Activated naive CD8-positive, alpha-beta T cell treated with anti-CD3 and anti-CD28 coated beads, Interleukin-2, amount 10 ng/mL, durations not matched to agents 7 days and 5 days (primary cell): ENCODE measurements around the gene PSMD3. TPM values are rescaled to one million over a fixed set of nuclear protein-coding genes. Genes with fewer than 3 reads are reported as not detected.

Source experiments
- ATAC-seq: fragments of 150-1000 bp; cut with Tn5 transposase; one replicate; pipeline ENCODE4 v1.10.0; 2021; ENCODE audit warnings: low read depth, moderate library complexity
- POLR2A ChIA-PET: fragments of 350-600 bp; sonication (Branson Sonifier 250); formaldehyde crosslinking; loops from one replicate; lab custom pipeline; 2021; ENCODE audit warnings: antibody characterized with exemption; lab: Charles Lee
- DNase-seq: peaks from one replicate; pipeline ENCODE4 v3.0.0; 2021
- H3K27ac Mint-ChIP-seq: one replicate; pipeline ENCODE4 v1.8.0; 2022; ENCODE audit warnings: mild to moderate bottlenecking, mixed read lengths
- H3K27me3 Mint-ChIP-seq: one replicate; pipeline ENCODE4 v1.8.0; 2022; ENCODE audit warnings: mild to moderate bottlenecking, moderate library complexity, mixed read lengths
- H3K36me3 Mint-ChIP-seq: one replicate; pipeline ENCODE4 v1.8.0; 2021; ENCODE audit warnings: mild to moderate bottlenecking, mixed read lengths
- H3K4me1 Mint-ChIP-seq: one replicate; pipeline ENCODE4 v1.8.0; 2021; ENCODE audit warnings: mixed read lengths
- H3K4me3 Mint-ChIP-seq: one replicate; pipeline ENCODE4 v1.8.0; 2022; ENCODE audit warnings: mild to moderate bottlenecking, moderate library complexity, mixed read lengths
- H3K9me3 Mint-ChIP-seq: one replicate; pipeline ENCODE4 v1.8.0; 2021; ENCODE audit warnings: mixed read lengths
- total RNA-seq, 2 experiments: library from RNA; stranded (reverse); gene quantifications; one replicate each; pipeline ENCODE4 v1.2.3, GENCODE V29; 2021

Gene PSMD3
- total RNA-seq, 2 experiments from 2014 or later = 82.5 to 87.9 TPM

- ATAC-seq (no peak), DNase-seq (no peak)
- H3K27me3 Mint-ChIP-seq = no peaks in the 10 kb centered on the region
- H3K27ac Mint-ChIP-seq = peak overlapping the region; percentile 49
- H3K4me1 Mint-ChIP-seq = peaks cover 16% of the 10 kb centered on the region
- H3K4me3 Mint-ChIP-seq = no peak overlapping the region
- POLR2A ChIA-PET = no interaction called here
- H3K9me3 Mint-ChIP-seq = no peaks in the 10 kb centered on the region
- no peaks in the 10 kb centered on the region for H3K36me3 Mint-ChIP-seq
Measured at GRCh38 chr17:39949028-39949427, 31.6 kb upstream of the PSMD3 start.

GRCh38 chr17:39950871-39951348 is 29.7 kb upstream of the PSMD3 start:
- Mint-ChIP-seq H3K4me1 (peaks cover 16% of the 10 kb centered on the region), H3K27me3 (no peaks in the 10 kb centered on the region), H3K36me3 (no peaks in the 10 kb centered on the region), H3K4me3 (no peak overlapping the region), H3K27ac (no peak overlapping the region), H3K9me3 (no peaks in the 10 kb centered on the region)
- POLR2A ChIA-PET = interaction anchor here (0.5 to 1.8 kb wide), 3 partner anchors 21 to 30 kb away, joined by 4 to 6 read pairs (median 4); partner anchors contain the start of genes LRRC3C, ORMDL3 and PSMD3
- ATAC-seq (no peak), DNase-seq (no peak)

GRCh38 chr17:39951924-39952679 is 28.5 kb upstream of the PSMD3 start:
- Mint-ChIP-seq H3K9me3 (no peaks in the 10 kb centered on the region), H3K27ac (no peak overlapping the region), H3K27me3 (no peaks in the 10 kb centered on the region), H3K36me3 (no peaks in the 10 kb centered on the region), H3K4me1 (peaks cover 16% of the 10 kb centered on the region), H3K4me3 (peak overlapping the region; percentile 68)
- ATAC-seq (no peak), DNase-seq (no peak)
- POLR2A ChIA-PET = interaction anchor here (0.6 to 1.8 kb wide), 3 partner anchors 25 to 44 kb away, joined by 4 to 6 read pairs (median 4); partner anchors contain the start of genes LRRC3C, ORMDL3 and PSMD3

- H3K4me1 Mint-ChIP-seq = peaks cover 12% of the 10 kb centered on the region
- no peaks in the 10 kb centered on the region for H3K9me3 Mint-ChIP-seq
- DNase-seq = peak; percentile 97
- H3K36me3 Mint-ChIP-seq = no peaks in the 10 kb centered on the region
- peak; percentile 90 for ATAC-seq
- POLR2A ChIA-PET = interaction anchor here (1.2 to 1.3 kb wide), 3 partner anchors 26 to 28 kb away, joined by 5 read pairs; partner anchors contain the start of genes LRRC3C, ORMDL3 and PSMD3
- H3K27ac Mint-ChIP-seq = peak overlapping the region; percentile 86
- peak overlapping the region; percentile 87 for H3K4me3 Mint-ChIP-seq
- no peaks in the 10 kb centered on the region for H3K27me3 Mint-ChIP-seq
Measured at GRCh38 chr17:39952680-39953470, 27.7 kb upstream of the PSMD3 start.

- Mint-ChIP-seq H3K4me1 (peaks cover 8% of the 10 kb centered on the region), H3K36me3 (no peaks in the 10 kb centered on the region), H3K4me3 (peak overlapping the region; percentile 87), H3K9me3 (no peaks in the 10 kb centered on the region), H3K27me3 (no peaks in the 10 kb centered on the region), H3K27ac (peak overlapping the region; percentile 86)
- DNase-seq (no peak), ATAC-seq (no peak)
- POLR2A ChIA-PET = interaction anchor here (1.2 to 2.0 kb wide), 4 partner anchors 12 to 27 kb away, joined by 5 read pairs; partner anchors contain the start of genes LRRC3C, ORMDL3 and PSMD3
Measured at GRCh38 chr17:39953471-39953888, 27.1 kb upstream of the PSMD3 start.

- H3K4me3 Mint-ChIP-seq = no peak overlapping the region
- POLR2A ChIA-PET = interaction anchor here (0.9 to 2.0 kb wide), 3 partner anchors 10 to 28 kb away, joined by 4 to 7 read pairs (median 5); partner anchors contain the start of gene PSMD3
- ATAC-seq = no peak
Measured at GRCh38 chr17:39954876-39955275, 25.7 kb upstream of the PSMD3 start.

GRCh38 chr17:39955726-39956225 is 24.8 kb upstream of the PSMD3 start:
- no peak for ATAC-seq
- POLR2A ChIA-PET = interaction anchor here (0.9 to 1.2 kb wide), 2 partner anchors 25 to 29 kb away, joined by 4 to 7 read pairs; partner anchors contain the start of gene PSMD3
- DNase-seq = no peak
- Mint-ChIP-seq H3K4me3 (no peak overlapping the region), H3K27ac (no peak overlapping the region), H3K27me3 (peaks cover 3% of the 10 kb centered on the region), H3K9me3 (no peaks in the 10 kb centered on the region), H3K4me1 (peaks cover 14% of the 10 kb centered on the region), H3K36me3 (no peaks in the 10 kb centered on the region)

More at GRCh38 chr17:39954876-39955275, 25.7 kb upstream of the PSMD3 start:
- peaks cover 13% of the 10 kb centered on the region for H3K4me1 Mint-ChIP-seq
- H3K27ac Mint-ChIP-seq = no peak overlapping the region
- no peak for DNase-seq
- no peaks in the 10 kb centered on the region for H3K36me3 Mint-ChIP-seq
- no peaks in the 10 kb centered on the region for H3K27me3 Mint-ChIP-seq
- no peaks in the 10 kb centered on the region for H3K9me3 Mint-ChIP-seq

- ATAC-seq (no peak), DNase-seq (no peak)
- Mint-ChIP-seq H3K4me1 (peaks cover 17% of the 10 kb centered on the region), H3K9me3 (no peaks in the 10 kb centered on the region), H3K4me3 (no peak overlapping the region), H3K36me3 (no peaks in the 10 kb centered on the region), H3K27ac (no peak overlapping the region), H3K27me3 (peaks cover 6% of the 10 kb centered on the region)
- POLR2A ChIA-PET = interaction anchor here (1.4 kb wide), 1 partner anchor 20 kb away, joined by 5 read pairs; the partner anchor contains the start of gene PSMD3
Measured at GRCh38 chr17:39960524-39961041, 20.0 kb upstream of the PSMD3 start.

- peaks cover 6% of the 10 kb centered on the region for H3K27me3 Mint-ChIP-seq
- H3K4me1 Mint-ChIP-seq = peaks cover 17% of the 10 kb centered on the region
- H3K9me3 Mint-ChIP-seq = no peaks in the 10 kb centered on the region
- H3K4me3 Mint-ChIP-seq = peak within 1 kb of the TSS; percentile 6
- POLR2A ChIA-PET = interaction anchor here (0.6 kb wide), 1 partner anchor 572 kb away, joined by 5 read pairs; no protein-coding TSS in a partner anchor
- ATAC-seq = no peak
- no peaks in the 10 kb centered on the region for H3K36me3 Mint-ChIP-seq
- H3K27ac Mint-ChIP-seq = peak within 1 kb of the TSS; percentile 59
- no peak for DNase-seq
Measured at GRCh38 chr17:39962642-39963220, 17.9 kb upstream of the PSMD3 start, which contains the start of gene GSDMA. GSDMA (plus strand) TSS chr17:39963004; CDS start chr17:39965688, 2,684 bp downstream.

GRCh38 chr17:39963829-39964228 is 16.8 kb upstream of the PSMD3 start:
- Mint-ChIP-seq H3K36me3 (no peaks in the 10 kb centered on the region), H3K4me1 (peaks cover 16% of the 10 kb centered on the region), H3K4me3 (peak overlapping the region; percentile 6), H3K9me3 (no peaks in the 10 kb centered on the region), H3K27me3 (peaks cover 7% of the 10 kb centered on the region), H3K27ac (peak overlapping the region; percentile 59)
- DNase-seq (no peak), ATAC-seq (peak; percentile 44)
- POLR2A ChIA-PET = interaction anchor here (0.7 to 1.9 kb wide), 2 partner anchors 17 to 24 kb away, joined by 3 to 6 read pairs; partner anchors contain the start of gene PSMD3

- H3K27me3 Mint-ChIP-seq = peaks cover 17% of the 10 kb centered on the region
- no peak overlapping the region for H3K4me3 Mint-ChIP-seq
- H3K27ac Mint-ChIP-seq = no peak overlapping the region
- no peaks in the 10 kb centered on the region for H3K9me3 Mint-ChIP-seq
- POLR2A ChIA-PET = interaction anchor here (1.4 to 1.9 kb wide), 2 partner anchors 11 to 15 kb away, joined by 5 to 6 read pairs; partner anchors contain the start of gene PSMD3
- DNase-seq (no peak), ATAC-seq (no peak)
- no peaks in the 10 kb centered on the region for H3K36me3 Mint-ChIP-seq
- H3K4me1 Mint-ChIP-seq = peaks cover 11% of the 10 kb centered on the region
Measured at GRCh38 chr17:39965017-39965699, 15.4 kb upstream of the PSMD3 start.
